Fibroblast of the conjunctiva (primary cell): ENCODE results near the gene P2RX2.

Experiments
- DNase-seq: peaks from one replicate; pipeline ENCODE4 v3.0.0-alpha.2; 2010; ENCODE audit warnings: low read depth

The P2RX2 gene

DNA sequence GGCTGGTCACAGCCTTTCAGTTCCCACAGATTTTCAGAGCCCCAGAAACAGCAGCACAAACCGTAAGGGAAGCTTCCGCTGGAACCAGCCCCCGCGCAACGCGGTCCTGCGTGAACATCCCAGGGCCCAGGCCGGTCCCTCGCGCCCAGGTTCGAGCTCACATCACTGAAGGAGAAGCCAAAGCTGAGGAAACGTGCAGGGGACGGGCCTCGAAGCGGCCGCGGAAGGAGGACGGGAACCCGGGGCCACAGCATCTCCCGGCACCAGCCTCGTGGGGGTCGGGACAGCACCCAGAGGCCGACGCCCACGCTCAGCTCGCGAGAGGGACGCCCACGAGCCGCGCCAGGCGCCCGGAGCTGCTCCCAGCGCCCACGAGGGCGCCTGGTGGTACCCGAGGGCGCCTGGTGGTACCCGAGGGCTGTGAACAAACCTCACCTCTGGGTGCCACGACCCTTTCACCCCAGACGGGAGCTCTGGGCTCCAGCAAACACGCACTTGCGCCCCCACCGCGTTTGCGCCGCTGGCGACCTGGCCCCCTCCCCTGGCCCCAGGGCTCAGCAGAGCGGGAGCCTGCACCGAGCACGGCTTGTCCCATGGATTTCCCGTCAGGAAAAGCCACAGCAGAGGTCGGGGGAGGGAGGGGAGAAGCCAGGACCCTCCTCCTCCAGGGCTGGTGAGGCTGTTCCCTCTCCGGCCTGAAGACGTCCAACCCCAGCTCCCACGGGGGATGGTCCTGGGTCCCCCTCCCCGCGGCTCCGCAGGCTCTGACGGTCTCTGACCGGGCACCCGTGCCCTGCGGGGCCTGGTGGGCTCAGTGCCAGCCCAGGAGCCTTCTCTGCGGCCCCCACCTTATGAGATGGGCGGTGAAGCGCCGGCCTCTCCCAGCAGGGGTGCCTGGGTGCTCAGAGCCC is 15.1 kb upstream of the P2RX2 start:
- DNase-seq = no peak

DNA sequence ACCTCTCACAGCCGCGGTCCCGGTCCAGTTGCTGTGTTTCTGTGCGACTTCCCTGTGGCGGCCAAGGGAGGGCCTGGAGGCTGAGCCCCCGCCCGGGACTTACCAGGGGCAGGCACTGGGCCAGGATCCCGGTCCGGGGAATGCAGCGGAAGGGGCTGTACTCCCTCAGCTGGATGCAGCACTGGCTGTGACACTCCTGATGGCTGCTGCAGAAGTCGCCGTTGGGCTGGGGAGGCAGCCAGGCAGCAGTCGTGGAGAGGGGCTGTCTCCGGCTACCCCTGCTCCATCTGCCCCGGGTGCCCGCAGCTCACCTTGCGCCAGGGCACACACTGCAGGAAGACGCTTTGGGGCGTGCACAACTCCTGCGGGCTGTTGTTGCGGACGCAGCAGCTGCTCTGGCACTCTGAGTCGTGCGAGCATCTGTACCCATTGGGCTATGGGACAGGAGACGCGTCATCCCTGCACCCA is 14.4 kb upstream of the P2RX2 start:
- no peak for DNase-seq

DNA sequence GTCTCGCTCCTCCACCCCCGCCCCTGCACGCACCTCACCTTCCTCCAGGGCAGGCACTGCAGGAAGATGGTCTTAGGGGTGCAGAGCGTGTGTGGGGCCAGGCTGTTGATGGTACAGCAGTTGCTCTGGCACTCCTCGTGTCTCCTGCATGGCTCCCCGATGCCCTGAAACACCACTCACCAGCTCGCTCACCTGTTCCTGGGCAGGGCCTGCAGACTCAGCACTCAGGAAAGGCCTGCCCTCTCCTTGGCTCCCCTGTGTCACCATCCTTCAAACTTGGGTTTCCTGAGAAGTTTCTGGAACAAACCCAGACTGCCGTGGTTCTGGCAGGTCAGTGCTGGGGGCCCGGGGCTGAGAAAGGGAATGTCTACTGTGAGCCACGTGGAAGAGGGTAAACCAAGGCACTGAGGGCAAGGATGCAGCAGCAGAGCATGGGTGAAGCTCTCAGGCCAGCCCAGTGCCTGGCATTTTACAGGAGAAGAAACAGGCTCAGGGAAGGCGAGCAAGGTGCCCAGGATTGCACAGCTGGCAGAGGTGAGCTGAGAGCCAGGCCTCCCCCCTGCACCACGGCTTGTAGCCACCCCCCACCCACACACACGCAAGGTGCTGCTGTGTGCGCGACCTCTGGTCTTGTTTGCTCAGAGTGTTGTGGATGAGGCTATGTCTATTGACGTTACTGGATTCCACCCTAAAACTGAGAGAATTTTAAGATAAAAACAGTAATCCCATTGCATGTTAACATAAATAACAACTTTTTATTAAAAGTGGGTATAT is 13.7 kb upstream of the P2RX2 start:
- no peak for DNase-seq

DNA sequence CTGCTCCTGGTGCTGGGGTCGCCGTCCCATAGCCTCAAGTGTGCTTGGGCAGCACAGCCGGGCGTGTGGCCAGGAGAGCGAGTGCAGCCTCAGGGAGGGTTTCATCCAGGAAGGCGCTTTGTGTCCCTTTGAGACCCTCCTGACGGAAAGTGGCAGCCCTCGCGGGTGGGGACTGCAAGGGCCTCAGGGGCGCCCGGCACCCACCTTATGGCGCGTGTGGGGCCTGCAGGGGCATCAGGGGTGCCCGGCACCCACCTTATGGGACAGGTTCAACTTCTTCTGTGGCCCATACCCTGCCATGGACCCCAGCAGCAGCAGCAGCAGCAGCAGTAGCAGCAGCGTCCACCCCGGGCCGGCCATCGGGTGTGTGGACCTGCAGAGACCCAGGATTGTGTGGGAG is 12.7 kb upstream of the P2RX2 start:
- no peak for DNase-seq

DNA sequence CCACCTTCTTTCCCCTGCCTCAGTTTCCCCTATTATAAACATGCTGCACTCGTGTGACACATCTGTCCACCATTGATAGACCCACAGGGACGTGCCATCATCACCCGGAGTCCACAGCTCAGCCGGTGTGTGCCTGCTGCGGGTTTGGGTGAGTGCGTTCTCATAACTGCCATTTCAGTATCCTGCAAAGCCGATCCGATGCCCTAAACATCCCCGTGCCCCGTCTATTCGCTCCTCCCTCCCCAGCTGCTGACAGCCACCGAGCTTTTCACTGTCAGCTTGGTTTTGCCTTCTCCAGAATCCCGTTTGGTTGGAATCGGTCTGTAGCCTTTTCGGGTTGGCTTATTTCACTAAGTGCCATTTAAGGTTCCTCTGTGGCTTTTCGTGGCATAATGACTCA is 12.1 kb upstream of the P2RX2 start:
- no peak for DNase-seq

DNA sequence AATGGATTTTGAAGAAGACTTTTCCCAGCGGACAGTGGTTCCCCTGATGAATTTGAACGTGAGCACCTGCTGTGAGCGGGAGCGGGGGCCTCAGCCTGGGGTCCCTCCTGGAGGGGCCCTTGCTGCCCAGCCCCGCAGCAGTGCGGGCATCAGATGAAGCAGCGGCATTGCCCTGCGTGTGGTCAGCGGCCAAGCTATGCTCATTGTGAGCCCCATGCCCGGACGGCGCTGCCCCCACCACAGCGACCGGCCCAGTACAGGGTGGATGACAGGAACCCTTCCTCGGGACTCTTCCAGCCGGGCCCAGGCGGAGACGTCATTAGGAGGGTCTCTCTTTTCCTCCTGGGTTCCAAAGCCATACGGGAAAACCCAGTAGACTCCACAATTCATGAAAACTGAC is 11.6 kb upstream of the P2RX2 start:
- no peak for DNase-seq

DNA sequence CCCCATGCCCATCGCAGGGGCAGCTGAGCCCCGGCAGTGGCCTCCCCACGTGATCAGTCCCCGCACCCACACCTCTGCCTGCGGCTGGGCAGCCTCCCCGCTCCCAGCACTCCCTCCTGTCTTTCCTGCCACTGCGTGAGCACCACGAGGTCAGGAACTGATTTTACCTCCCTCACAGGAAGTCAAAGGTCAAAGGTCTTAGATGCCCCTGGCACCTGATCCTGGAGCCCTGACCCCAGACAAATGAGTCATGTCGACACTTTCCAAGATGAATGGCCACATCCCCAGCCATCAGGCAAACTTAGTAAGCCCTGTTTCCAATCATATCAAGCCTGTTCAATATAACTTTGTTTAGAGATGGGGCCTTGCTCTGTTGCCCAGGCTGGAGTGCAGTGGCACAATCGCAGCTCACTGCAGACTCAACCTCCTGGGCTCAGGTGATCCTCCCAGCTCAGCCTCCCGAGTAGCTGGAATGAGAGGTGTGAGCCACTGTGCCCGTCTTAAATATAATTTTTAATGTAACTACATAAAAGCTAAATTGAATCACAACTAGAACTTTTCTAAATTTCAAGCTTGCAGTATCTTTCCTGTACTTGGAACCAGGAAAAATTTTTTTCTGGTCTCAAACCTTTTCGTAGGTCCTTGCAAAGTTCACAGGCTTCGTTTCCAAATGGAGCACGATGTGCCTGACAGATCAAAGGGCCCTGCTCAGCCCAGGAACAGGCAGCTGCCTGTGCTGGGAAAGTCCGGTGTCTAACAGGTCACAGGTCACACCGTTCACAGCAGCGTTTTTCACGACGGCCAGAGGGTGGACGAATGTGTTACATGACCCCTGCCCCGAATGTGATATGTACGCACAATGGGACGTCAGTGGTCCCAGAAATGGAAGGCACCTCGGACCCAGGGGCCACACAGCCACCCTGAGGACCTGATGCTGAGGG is 10.1 kb upstream of the P2RX2 start:
- DNase-seq = no peak

DNA sequence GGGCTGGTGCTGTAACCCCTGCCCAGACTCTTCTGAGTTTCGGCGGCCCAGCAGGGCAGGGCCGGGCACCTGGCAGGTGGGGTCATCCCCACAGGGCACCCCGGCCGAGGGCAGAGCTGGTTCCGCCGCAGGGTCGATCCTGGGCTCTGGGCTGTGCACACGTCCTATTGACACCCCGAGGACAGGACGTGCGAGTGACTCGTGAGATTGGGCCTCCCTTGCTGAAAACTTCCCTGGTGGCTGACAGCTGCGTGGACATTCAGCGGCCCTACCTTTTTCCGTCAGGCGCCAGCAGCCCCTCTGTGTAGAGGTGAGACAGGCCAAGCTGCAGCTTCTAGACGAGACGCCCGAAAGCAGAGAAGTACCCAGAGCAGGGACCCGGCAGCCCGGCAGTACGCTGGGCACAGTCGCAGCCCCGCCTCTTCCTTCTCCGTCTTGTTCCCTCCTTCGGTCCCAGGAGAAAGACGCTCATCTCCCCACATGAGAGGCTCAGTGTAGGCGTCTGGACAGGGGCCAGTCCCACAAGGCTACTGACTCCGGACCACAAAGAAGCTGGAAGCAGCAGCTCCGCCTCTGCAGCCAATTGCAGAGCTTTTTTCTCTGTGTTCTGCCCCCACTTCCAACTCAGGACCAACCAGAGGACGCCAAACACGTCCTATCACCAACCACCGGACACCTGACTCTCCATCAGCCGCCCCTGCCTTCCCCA is 8.4 kb upstream of the P2RX2 start, which contains the start of gene LRCOL1:
Gene LRCOL1, minus strand, starts transcription at position 532 of the 709 bp plus-strand sequence. CDS start 4,331 bp downstream, outside the sequence.
- peak; percentile 53 for DNase-seq

DNA sequence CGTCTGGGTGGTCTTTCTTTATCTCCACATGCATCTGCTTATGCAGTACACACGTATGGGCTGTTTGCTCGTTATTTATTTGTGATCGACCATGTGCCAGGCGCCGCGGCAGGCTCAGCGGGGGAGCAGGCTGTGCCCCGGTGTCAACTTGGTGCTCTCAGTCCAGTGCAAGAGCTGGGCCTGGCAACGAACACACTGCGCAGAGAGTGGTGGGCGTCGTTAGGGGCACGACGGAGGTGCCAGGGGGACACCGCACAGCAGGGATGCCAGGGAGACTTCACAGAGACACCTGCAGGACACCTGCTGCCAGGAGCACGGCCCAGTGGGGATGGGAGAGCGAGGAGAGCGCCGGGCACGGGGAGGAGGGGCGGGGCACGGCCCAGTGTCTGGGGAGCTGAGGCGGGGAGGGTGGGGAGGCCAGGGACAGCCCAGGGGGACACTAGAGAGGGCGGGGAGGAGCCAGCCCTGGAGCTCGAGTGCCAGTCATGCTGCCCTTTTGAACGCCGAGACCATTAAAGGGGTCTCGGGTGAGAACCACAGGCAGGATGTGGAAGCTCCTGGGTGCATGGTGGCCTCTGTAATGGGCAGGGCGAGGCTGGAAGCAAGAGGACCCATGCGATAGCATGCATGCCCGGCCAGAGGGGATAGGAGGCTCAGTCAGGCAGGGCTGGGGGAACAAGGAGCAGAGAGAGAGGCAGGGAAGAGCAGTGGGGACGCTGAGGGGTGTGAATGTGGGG is 7.5 kb upstream of the P2RX2 start:
- DNase-seq = no peak

DNA sequence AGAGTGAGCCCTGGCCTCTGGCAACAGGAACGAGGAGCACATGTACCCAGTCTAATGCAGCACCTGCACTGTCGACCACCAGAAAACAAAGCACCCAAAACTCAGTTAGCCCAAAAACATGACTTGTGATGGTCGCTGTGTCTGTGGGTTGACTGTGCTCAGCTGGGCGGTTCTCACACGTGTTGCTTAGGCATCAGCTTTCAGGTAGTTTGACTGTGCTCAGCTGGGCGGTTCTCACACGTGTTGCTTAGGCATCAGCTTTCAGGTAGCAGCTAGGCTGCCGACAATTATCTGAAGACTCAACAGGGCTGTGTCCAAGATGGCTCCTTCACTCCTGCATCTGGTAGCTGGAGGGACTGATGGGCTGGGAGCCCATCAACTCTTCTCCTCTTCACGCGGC is 7.0 kb upstream of the P2RX2 start:
- DNase-seq = no peak

DNA sequence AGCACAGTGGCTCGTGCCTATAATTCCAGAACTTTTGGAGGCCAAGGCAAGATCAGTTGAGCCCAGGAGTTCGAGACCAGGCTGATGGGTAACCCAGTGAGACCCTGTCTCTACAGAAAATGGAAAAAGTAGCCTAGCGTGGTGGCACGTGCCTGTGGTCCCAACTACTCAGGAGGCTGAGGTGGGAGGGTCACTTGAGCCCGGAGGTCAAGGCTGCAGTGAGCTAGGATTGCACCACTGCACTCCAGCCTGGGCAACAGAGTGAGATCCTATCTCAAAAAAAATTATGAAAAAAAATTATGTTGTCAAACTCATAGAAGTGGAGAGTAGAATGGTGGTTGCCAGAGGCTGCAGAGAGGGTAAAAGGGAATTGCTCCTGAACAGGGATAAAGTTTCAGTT is 4.5 kb upstream of the P2RX2 start:
- DNase-seq = no peak

DNA sequence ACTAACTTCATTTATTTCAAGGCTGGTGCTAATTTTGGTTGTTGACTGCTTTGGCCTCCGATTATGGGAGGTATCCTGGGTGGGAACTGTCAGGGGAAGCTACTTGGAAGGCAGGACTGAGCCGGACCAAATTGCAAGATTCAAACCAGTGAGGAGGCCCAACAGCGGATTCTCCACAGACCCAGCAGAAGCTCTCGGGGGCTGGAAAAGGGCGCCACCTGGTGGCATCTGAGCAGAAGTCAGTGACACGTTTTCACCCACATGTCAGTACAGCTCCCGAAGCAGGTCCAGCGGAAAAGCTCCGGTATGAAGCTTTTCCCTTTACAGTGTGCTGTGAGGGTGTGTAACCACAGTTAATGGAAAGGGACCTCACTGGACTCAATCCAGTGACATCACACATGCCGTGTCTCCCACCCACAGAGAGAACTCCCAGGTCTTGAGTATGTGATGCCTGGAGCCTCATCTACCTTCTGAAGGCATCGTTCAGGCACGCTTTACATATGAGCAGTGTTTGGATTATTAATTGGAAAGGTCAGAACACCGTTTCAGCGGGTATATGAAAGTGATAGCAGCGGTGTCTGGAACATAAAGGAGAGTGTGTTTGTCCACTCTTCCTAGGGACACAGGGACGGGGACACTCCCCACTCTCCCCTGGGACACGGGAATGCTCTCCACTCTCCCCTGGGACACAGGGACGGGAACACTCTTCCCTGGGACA is 3.6 kb upstream of the P2RX2 start:
- DNase-seq = peak; percentile 75

DNA sequence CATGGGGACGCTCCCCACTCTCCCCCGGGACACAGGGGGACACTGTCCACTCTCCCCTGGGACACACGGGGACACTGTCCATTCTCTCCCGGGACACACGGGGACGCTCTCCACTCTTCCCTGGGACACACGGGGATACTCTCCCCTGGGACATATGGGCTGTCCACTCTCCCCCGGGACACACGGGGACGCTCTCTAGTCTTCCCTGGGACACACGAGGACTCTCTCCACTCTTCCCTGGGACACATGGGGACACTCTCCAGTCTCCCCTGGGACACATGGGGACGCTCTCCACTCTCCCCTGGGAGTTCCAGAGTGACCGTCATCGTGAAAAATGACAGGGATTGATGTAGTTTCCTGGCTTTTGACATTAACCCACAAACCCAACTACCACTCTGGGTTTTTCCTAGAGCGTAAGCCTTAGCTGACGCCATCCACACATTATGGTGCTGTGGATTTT is 3.0 kb upstream of the P2RX2 start:
- no peak for DNase-seq

DNA sequence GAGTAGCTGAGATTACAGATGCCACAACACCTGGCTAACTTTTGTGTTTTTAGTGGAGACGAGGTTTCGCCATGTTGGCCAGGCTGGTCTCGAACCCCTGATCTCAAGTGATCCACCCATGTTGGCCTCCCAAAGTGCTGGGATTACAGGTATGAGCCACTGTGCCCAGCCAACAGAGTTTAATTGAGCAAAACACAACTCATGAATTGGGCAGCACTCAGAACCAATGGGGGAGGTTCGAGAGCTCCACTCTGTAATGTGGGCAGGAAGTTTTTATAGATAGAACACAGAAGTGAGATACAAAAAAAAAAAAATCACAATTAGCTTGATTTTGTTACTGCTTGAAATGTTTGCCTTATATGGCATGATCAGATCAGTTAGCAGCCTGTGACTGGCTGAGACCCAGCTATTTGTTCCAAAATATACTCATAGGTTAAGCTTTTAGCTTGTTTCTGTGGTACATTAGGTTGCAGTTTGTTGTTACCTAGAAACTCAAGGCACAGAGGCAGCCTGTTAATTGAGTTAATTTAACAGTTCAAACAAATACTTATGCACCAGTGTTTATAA is 1.4 kb upstream of the P2RX2 start:
- DNase-seq = no peak

DNA sequence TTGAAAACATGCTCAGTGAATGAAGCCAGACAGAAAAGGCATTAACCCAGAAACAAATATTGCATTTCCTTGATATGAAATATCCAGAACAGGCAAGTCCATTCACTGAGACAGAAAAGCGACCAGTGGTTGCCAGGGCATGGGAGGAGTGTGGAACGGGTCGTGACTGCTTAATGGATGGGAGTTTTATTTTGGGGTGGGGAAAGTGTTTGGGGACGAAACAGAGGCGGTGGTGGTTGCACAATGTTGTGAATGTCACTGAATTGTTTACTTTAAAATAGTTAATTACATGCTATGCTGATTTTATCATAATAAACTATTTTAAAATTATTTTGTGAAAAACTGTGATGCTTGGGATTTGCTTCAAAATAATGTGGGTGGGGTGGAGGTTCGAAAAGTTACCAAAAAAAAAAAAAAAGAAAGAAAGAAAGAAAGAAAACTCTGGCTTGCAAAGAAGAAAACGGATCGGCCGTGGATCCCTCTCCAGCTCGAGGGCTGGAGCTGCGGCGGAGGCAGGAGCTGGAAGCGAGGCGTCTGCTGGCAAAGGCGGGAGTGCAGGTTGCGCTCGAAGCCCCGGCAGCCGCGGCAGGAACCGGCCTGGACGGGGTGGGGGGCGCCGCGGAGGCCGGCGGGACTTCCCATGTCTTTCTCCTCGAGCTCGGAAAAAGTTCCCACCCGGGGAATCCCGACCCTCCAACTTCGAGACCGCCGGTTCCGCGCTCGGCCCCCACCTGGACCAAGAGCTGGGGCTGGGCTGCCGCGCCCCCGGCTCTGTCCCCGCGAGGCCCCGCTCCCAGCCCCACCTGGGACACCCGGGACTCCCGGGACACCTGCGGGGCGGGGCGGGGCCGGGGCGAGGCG is 524 bp upstream of the P2RX2 start:
- DNase-seq = no peak

DNA sequence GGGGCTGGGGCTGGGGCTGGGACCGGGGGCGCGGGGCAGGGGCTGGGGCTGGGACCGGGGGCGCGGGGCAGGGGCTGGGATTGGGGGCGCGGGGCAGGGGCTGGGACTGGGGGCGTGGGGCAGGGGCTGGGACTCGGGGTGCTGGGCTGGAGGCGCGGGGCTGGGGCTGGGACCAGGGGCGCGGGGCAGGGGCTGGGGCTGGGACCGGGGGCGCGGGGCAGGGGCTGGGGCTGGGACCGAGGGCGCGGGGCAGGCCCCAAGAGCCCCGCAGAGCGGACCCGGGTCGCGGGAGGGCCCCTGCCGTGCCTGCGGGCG is 452 bp downstream of the P2RX2 start:
- no peak for DNase-seq

DNA sequence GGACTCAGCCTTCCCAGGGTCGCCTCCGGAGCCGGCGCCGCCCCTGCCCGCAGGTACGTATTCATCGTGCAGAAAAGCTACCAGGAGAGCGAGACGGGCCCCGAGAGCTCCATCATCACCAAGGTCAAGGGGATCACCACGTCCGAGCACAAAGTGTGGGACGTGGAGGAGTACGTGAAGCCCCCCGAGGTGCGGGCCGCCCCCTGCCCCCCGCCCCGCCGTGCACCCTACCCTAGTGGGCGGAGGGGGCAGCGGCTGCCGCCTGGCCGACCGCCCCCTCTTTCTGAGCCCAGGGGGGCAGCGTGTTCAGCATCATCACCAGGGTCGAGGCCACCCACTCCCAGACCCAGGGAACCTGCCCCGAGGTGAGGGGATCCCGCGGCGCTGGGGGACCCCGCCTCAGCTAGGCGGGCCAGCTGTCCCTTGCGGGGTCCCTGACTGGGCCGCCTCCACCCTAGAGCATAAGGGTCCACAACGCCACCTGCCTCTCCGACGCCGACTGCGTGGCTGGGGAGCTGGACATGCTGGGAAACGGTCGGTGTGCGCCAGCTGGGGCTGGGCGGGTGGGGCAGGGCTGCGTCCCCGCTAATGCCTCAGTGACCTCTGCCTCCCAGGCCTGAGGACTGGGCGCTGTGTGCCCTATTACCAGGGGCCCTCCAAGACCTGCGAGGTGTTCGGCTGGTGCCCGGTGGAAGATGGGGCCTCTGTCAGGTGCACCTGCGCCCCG is 973 bp downstream of the P2RX2 start:
- no peak for DNase-seq
